OCI-LY1 (cell line): ENCODE results near the gene MTX1.

ENCODE experiments used
- H2AFZ ChIP-seq: fragments of 200-600 bp; sonication (generic), shearing (Covaris generic); 2 replicates; pipeline ENCODE4 v1.6.0; 2014; ENCODE audit warnings: antibody characterized with exemption, mild to moderate bottlenecking, low read length
- H3F3A ChIP-seq: fragments of 200-600 bp; sonication (generic), shearing (Covaris generic); 2 replicates; pipeline ENCODE4 v1.6.0; 2014; ENCODE audit warnings: mild to moderate bottlenecking, antibody characterized with exemption, low read length, moderate library complexity; ENCODE audit not compliant: insufficient read depth
- H3K27ac ChIP-seq: fragments of 200-600 bp; sonication (generic); 2 replicates; pipeline ENCODE4 v1.5.1; 2014; ENCODE audit warnings: low read length, mixed run types, mild to moderate bottlenecking, low read depth; ENCODE audit not compliant: poor library complexity, severe bottlenecking
- H3K27me3 ChIP-seq: fragments of 200-600 bp; sonication (generic); 2 replicates; pipeline ENCODE4 v1.6.0; 2014; ENCODE audit warnings: antibody characterized with exemption, mild to moderate bottlenecking, low read length, moderate library complexity; ENCODE audit not compliant: insufficient read depth
- H3K36me3 ChIP-seq: fragments of 200-600 bp; sonication (generic); 2 replicates; pipeline ENCODE4 v1.6.1; 2014; ENCODE audit warnings: mild to moderate bottlenecking, antibody characterized with exemption, low read length, moderate library complexity, mixed read lengths; ENCODE audit not compliant: insufficient read depth
- H3K4me1 ChIP-seq: fragments of 200-600 bp; sonication (generic); 2 replicates; pipeline ENCODE4 v1.5.1; 2014; ENCODE audit warnings: mild to moderate bottlenecking, low read length, moderate library complexity; ENCODE audit not compliant: insufficient read depth, severe bottlenecking
- H3K4me2 ChIP-seq: fragments of 200-600 bp; sonication (generic), shearing (Covaris generic); 2 replicates; pipeline ENCODE4 v1.6.1; 2014; ENCODE audit warnings: low read length
- H3K4me3 ChIP-seq: fragments of 200-600 bp; sonication (generic); 2 replicates; pipeline ENCODE4 v1.5.1; 2014; ENCODE audit warnings: low read length, low read depth, mild to moderate bottlenecking, mixed read lengths; ENCODE audit not compliant: poor library complexity, severe bottlenecking
- H3K79me2 ChIP-seq: fragments of 200-600 bp; shearing (Covaris generic); 2 replicates; pipeline ENCODE4 v1.6.1; 2016; ENCODE audit warnings: mixed run types, low read length, mixed read lengths; ENCODE audit not compliant: insufficient read depth
- H3K9ac ChIP-seq: fragments of 200-600 bp; sonication (generic), shearing (Covaris generic); 2 replicates; pipeline ENCODE4 v1.6.1; 2014; ENCODE audit warnings: mild to moderate bottlenecking, low read length, mixed read lengths
- H3K9me2 ChIP-seq: fragments of 200-600 bp; sonication (generic), shearing (Covaris generic); 2 replicates; pipeline ENCODE4 v1.6.1; 2014; ENCODE audit warnings: low read depth, mild to moderate bottlenecking, low read length, mixed read lengths
- H3K9me3 ChIP-seq: fragments of 200-600 bp; shearing (Covaris generic); 2 replicates; pipeline ENCODE4 v1.6.1; 2014; ENCODE audit warnings: low read length, mixed read lengths
- H4K20me1 ChIP-seq: fragments of 200-600 bp; sonication (generic), shearing (Covaris generic); 2 replicates; pipeline ENCODE4 v1.6.0; 2016; ENCODE audit warnings: mild to moderate bottlenecking, low read length; ENCODE audit not compliant: insufficient read depth
- CTCF ChIP-seq: fragments of 200-600 bp; sonication (generic), shearing (Covaris generic); IDR thresholded peaks from 2 replicates; pipeline ENCODE4 v1.5.1; 2017; ENCODE audit warnings: mild to moderate bottlenecking, antibody characterized with exemption, low read length, moderate library complexity, mixed read lengths
- EZH2 ChIP-seq: fragments of 200-600 bp; sonication (generic), shearing (Covaris generic); IDR thresholded peaks from 2 replicates; pipeline ENCODE4 v1.8.0; 2017; ENCODE audit warnings: borderline replicate concordance, mixed run types, mild to moderate bottlenecking, antibody characterized with exemption, low read length, moderate library complexity, mixed read lengths

MTX1 gene

GRCh38 chr1:155200920-155201319 is 7.6 kb upstream of the MTX1 start:
- Histone ChIP-seq H4K20me1 (no peaks in the 10 kb centered on the region), H3K9me3 (no peaks in the 10 kb centered on the region), H3K4me3 (no peak overlapping the region), H3K27me3 (no peaks in the 10 kb centered on the region; the same call in 1 of the 2 replicates), H3K9me2 (no peaks in the 10 kb centered on the region), H3K79me2 (no peaks in the 10 kb centered on the region), H3K4me2 (no peak overlapping the region), H3K36me3 (no peaks in the 10 kb centered on the region), H3K27ac (no peak overlapping the region), H3F3A (no peaks in the 10 kb centered on the region), H2AFZ (no peak overlapping the region), H3K9ac (no peak overlapping the region), H3K4me1 (no peaks in the 10 kb centered on the region)
- TF ChIP-seq CTCF (no peak), EZH2 (no peak)

- H3K79me2 ChIP-seq = no peaks in the 10 kb centered on the region
- H3K9me3 ChIP-seq = no peaks in the 10 kb centered on the region
- H3K4me3 ChIP-seq = no peak overlapping the region
- no peaks in the 10 kb centered on the region; the same call in 1 of the 2 replicates for H3K27me3 ChIP-seq
- H3K27ac ChIP-seq = no peak overlapping the region
- no peak for TF ChIP-seq EZH2
- TF ChIP-seq CTCF = no peak
- no peaks in the 10 kb centered on the region for H4K20me1 ChIP-seq
- no peak overlapping the region for H3K4me2 ChIP-seq
- no peaks in the 10 kb centered on the region for H3K36me3 ChIP-seq
- no peak overlapping the region for H3K9ac ChIP-seq
- peaks cover 4% of the 10 kb centered on the region for H3K4me1 ChIP-seq
- no peaks in the 10 kb centered on the region for H3F3A ChIP-seq
- no peak overlapping the region for H2AFZ ChIP-seq
- H3K9me2 ChIP-seq = no peaks in the 10 kb centered on the region
These were observed 6.3 kb upstream of the MTX1 start for GRCh38 chr1:155202198-155202597.

GRCh38 chr1:155202731-155203515 is 5.6 kb upstream of the MTX1 start:
- Histone ChIP-seq H3K79me2 (no peaks in the 10 kb centered on the region), H3K9me3 (no peaks in the 10 kb centered on the region), H3K4me3 (no peak overlapping the region), H2AFZ (no peak overlapping the region), H3K27ac (no peak overlapping the region), H3K9me2 (no peaks in the 10 kb centered on the region), H3K36me3 (no peaks in the 10 kb centered on the region), H3K4me2 (no peak overlapping the region), H3K9ac (no peak overlapping the region), H3K27me3 (no peaks in the 10 kb centered on the region; the same call in 1 of the 2 replicates), H3K4me1 (peaks cover 11% of the 10 kb centered on the region), H3F3A (no peaks in the 10 kb centered on the region), H4K20me1 (no peaks in the 10 kb centered on the region)
- TF ChIP-seq CTCF (no peak), EZH2 (no peak)
